Fibroblast of villous mesenchyme (primary cell): Measurements from ENCODE around the gene PHOX2B. TPM values are rescaled to one million over a fixed set of nuclear protein-coding genes. Genes with fewer than 3 reads are reported as not detected.

Experiments
- DNase-seq: peaks from one replicate; pipeline ENCODE4 v3.0.0-alpha.2; 2010; ENCODE audit warnings: low read depth
- H3K4me3 ChIP-seq: 2 replicates; pipeline ENCODE4 v1.5.1; 2011; ENCODE audit warnings: low read depth, mild to moderate bottlenecking, low read length
- CTCF ChIP-seq: IDR thresholded peaks from 2 replicates; pipeline ENCODE4 v1.5.1; 2012; ENCODE audit warnings: low read depth, mild to moderate bottlenecking, low read length; ENCODE audit not compliant: insufficient read depth
- small RNA-seq: library from RNA; depleted of rRNA; stranded (forward); fragments of <200 nt; gene quantifications from one replicate; pipeline ENCODE3, GENCODE V24; 2012
- total RNA-seq: library from RNA; depleted of rRNA; stranded (reverse); fragments of >200 nt; gene quantifications from 2 replicates; pipeline ENCODE4 v1.2.3, GENCODE V29; 2012

PHOX2B gene
- total RNA-seq, 1 donor, result not detected

GRCh38 chr4:41696763-41697162 lies 51.8 kb downstream of the PHOX2B start:
- H3K4me3 ChIP-seq, result no peak overlapping the region
- no peak for DNase-seq
- no peak for TF ChIP-seq CTCF

GRCh38 chr4:41696131-41696530 lies 52.4 kb downstream of the PHOX2B start:
- TF ChIP-seq CTCF, result no peak
- no peak for DNase-seq
- H3K4me3 ChIP-seq, result no peak overlapping the region

Small RNA genes within 50 kb of the gene (small RNA-seq; reads per million reads assigned to genes)
- not detected for gene RNU1-49P

Other genes with a start within 250 kb of the PHOX2B start
- gene LIMCH1, start 210.6 kb downstream of the PHOX2B start, total RNA-seq, result 3.9 and 8.4 TPM in 2 replicates
- gene TMEM33, start 186.7 kb upstream of the PHOX2B start, total RNA-seq, result 48.3 and 58.7 TPM in 2 replicates
- gene DCAF4L1, start 233.0 kb upstream of the PHOX2B start, total RNA-seq, result under 0.01 TPM in 2 replicates
- gene SLC30A9, start 241.8 kb upstream of the PHOX2B start, total RNA-seq, result 72.5 and 85.9 TPM in 2 replicates